ENCODE data around the gene MTF1. TPM values are rescaled to one million over a fixed set of nuclear protein-coding genes. Genes with fewer than 3 reads are reported as not detected.
"Not testable (repeated sequence)": the region's sequence is repeated elsewhere in the genome, so short reads cannot be mapped to it uniquely, and the experiment has no call there.

The MTF1 gene
- 1 to 10 TPM; 3.8 to 7.6 (median 5.4) TPM for total RNA-seq

GRCh38 chr1:37859507-37860345, at the start of gene MTF1:
MTF1 (minus strand) TSS chr1:37859592; CDS start chr1:37857658, 1,934 bp downstream.
- Histone ChIP-seq H3K4me3 (peak within 1 kb of the TSS; percentile 89 to 90), H3K36me3 (peaks cover 0 to 62% of the 10 kb centered on the region in 2 donors), H3K4me1 (peaks cover 0 to 52% (median 12%) of the 10 kb centered on the region in 3 donors), H3K27ac (peak within 1 kb of the TSS; percentile 65 to 95 (median 91)), H3K27me3 (no peaks in the 10 kb centered on the region), H3K9me3 (no peaks in the 10 kb centered on the region)
- 0 to 1% methylated on average over 8 to 14 of the region's 61 CpGs for WGBS, 2 donors (ENCODE audit: low coverage in 1 of 2)
- ATAC-seq = peak; percentile 99
- peak; percentile 86 for TF ChIP-seq POLR2AphosphoS5 (IDR thresholded peaks at IDR 0.05)
- no peak for TF ChIP-seq EP300 (IDR thresholded peaks at IDR 0.05)
- TF ChIP-seq POLR2A (IDR thresholded peaks at IDR 0.05) = peak; percentile 68
- TF ChIP-seq CTCF (IDR thresholded peaks at IDR 0.05) = peak; percentile 84 to 90 (median 88)

DNA sequence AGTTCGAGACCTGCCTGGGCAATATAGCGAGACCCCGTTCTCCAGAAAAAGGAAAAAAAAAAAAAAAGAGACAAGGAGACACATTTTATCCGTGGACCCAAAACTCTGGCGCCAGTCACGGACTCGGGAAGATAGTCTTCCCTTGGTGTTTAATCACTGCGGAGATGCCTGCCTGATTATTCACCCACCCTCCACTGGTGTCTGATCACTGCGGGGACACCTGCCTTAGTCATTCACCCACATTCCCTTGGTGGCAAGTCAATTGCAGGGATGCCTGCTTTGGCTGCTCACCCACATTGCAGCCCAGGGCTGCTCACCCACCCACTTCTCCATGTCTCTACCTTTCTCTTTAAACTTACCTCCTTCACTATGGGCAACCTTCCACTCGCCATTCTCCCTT, 49.1 kb upstream of the MTF1 start:
- not testable (repeated sequence) for H3K4me3 ChIP-seq, H3K9me3 ChIP-seq, ATAC-seq, H3K27me3 ChIP-seq, H3K27ac ChIP-seq, H3K4me1 ChIP-seq
- WGBS, 2 donors (ENCODE audit: low coverage in 1 of 2) = 93 to 97% methylated on average over 6 to 8 of the region's 10 CpGs
- peaks cover 0 to 21% of the 10 kb centered on the region in 2 donors for H3K36me3 ChIP-seq

DNA sequence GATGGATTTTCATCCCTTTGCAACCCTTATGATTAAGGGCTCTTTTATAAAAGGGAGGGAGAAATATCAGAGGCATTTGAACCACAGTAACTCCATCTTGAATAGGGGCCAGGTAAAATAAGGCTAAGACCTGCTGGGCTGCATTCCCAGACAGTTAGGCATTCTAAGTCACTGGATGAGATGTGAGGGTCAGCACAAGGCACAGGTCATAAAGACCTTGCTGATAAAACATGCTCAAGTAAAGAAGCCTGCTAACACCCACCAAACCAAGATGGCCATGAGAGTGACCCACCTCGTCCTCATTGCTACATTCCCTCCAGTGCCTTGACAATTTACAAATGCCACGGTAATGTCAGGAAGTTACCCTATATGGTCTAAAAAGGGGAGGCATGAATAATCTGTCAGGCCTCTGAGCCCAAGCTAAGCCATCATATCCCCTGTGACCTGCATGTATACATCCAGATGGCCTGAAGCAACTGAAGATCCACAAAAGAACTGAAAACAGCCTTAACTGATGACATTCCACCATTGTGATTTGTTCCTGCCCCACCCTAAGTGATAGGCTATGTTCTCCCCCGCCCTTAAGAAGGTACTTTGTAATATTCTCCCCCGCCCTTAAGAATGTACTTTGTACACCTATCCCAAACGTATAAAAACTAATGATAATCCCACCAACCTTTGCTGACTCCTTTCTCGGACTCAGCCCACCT, 48.2 kb upstream of the MTF1 start:
- ATAC-seq, H3K27ac ChIP-seq, H3K4me1 ChIP-seq, H3K4me3 ChIP-seq, H3K27me3 ChIP-seq, H3K9me3 ChIP-seq: not testable (repeated sequence)
- H3K36me3 ChIP-seq = peaks cover 0 to 28% of the 10 kb centered on the region in 2 donors
- WGBS, 2 donors (ENCODE audit: low coverage in 1 of 2) = 94% methylated on average over 6 of the region's 6 CpGs; no CpG with 5 or more reads in 1 of the 2 donors

DNA sequence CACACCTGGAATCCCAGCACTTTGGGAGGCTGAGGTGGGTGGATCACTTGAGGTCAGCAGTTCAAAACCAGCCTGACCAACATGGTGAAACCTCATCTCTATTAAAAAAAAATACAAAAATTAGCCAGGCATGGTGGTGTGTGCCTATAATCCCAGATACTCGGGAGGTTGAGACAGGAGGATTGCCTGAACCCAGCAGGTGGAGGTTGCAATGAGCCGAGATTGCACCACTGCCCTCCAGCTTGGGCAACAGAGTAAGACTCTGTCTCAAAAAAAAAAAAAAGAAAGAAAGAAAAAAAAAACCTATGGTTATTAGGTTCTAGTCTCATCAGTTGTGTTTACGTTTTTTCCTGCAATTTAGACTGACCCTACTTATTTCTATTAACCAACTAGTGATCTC, 47.2 kb upstream of the MTF1 start:
- 96 to 97% methylated on average over 3 of the region's 3 CpGs for WGBS, 2 donors (ENCODE audit: low coverage in 1 of 2)
- ATAC-seq, H3K27ac ChIP-seq: not testable (repeated sequence)

GRCh38 chr1:37905727-37906126, 46.3 kb upstream of the MTF1 start:
- ATAC-seq = no peak
- Histone ChIP-seq H3K9me3 (no peaks in the 10 kb centered on the region), H3K4me1 (no peaks in the 10 kb centered on the region), H3K4me3 (no peak overlapping the region), H3K27ac (no peak overlapping the region), H3K27me3 (no peaks in the 10 kb centered on the region), H3K36me3 (peaks cover 0 to 36% of the 10 kb centered on the region in 2 donors)
- no peak for TF ChIP-seq POLR2A (IDR thresholded peaks at IDR 0.05)
- no peak for TF ChIP-seq POLR2AphosphoS5 (IDR thresholded peaks at IDR 0.05)
- TF ChIP-seq EP300 (IDR thresholded peaks at IDR 0.05) = no peak
- no peak for TF ChIP-seq CTCF (IDR thresholded peaks at IDR 0.05)
- WGBS, 2 donors (ENCODE audit: low coverage in 1 of 2) = 88 to 100% methylated on average over 1 of the region's 1 CpG

More for the DNA sequence above, 47.2 kb upstream of the MTF1 start:
- H3K9me3 ChIP-seq, H3K4me3 ChIP-seq, H3K27me3 ChIP-seq, H3K4me1 ChIP-seq: not testable (repeated sequence)
- peaks cover 0 to 29% of the 10 kb centered on the region in 2 donors for H3K36me3 ChIP-seq

- peaks cover 0 to 37% of the 10 kb centered on the region in 2 donors for H3K36me3 ChIP-seq
- H3K27ac ChIP-seq, H3K4me3 ChIP-seq, H3K4me1 ChIP-seq, H3K27me3 ChIP-seq, H3K9me3 ChIP-seq, ATAC-seq: not testable (repeated sequence)
- WGBS, 2 donors (ENCODE audit: low coverage in 1 of 2) = 80 to 88% methylated on average over 1 to 6 of the region's 6 CpGs
These were observed 44.5 kb upstream of the MTF1 start for GRCh38 chr1:37903921-37904320.

- H3K9me3 ChIP-seq = no peaks in the 10 kb centered on the region
- 83 to 90% methylated on average over 4 to 5 of the region's 5 CpGs for WGBS, 2 donors (ENCODE audit: low coverage in 1 of 2)
- ATAC-seq = no peak
- no peaks in the 10 kb centered on the region for H3K4me1 ChIP-seq
- no peak overlapping the region for H3K27ac ChIP-seq
- no peaks in the 10 kb centered on the region for H3K27me3 ChIP-seq
- no peak overlapping the region for H3K4me3 ChIP-seq
- TF ChIP-seq CTCF (IDR thresholded peaks at IDR 0.05) (no peak), POLR2AphosphoS5 (IDR thresholded peaks at IDR 0.05) (no peak), EP300 (IDR thresholded peaks at IDR 0.05) (no peak), POLR2A (IDR thresholded peaks at IDR 0.05) (no peak)
- H3K36me3 ChIP-seq = peaks cover 0 to 40% of the 10 kb centered on the region in 2 donors
These were observed 43.6 kb upstream of the MTF1 start for GRCh38 chr1:37902983-37903382.
